Measurements from ENCODE around the gene HMGN4. TPM values are rescaled to one million over a fixed set of nuclear protein-coding genes. Genes with fewer than 3 reads are reported as not detected.
A peak's percentile ranks its signal among the peaks of the same experiment; 100 is the strongest.

Gene HMGN4
- total and polyA plus RNA-seq, 2 donors (not counting 3 experiments of a cell fraction or from before 2014, with no cell fraction given): 13.1 to 36.9 TPM

DNA sequence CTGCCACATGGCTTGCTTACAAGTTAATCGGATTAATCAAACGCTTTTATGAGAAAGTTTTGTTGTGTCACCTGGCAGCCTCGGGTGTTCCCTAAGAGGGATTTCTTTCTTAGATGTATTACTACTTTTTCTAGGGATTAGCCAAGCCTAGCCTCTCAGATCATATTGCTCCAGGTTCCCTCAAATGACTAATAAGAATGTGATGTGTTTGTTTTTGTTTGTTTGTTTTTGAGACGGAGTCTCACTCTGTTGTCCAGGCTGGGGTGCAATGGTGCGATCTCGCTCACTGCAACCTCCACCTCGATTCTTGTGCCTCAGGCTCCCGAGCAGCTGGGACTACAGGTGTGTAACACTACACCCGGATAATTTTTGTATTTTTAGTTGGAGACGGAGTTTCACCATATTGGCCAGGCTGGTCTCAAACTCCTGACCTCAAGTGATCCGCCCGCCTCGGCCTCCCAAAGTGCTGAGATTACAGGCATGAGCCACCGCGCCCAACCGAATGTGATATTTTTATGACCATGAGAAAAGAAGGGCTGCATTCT is 977 bp downstream of the HMGN4 start:
- Histone ChIP-seq H3K4me1 (ENCODE audit: control insufficient read depth, extremely low read depth, insufficient read depth, low read length) (peaks cover 21% of the 10 kb centered on the region), H3K27me3 (ENCODE audit: control insufficient read depth in 2 of 2, insufficient read depth in 2 of 2, low read length in 2 of 2) (no peaks in the 10 kb centered on the region), H3K9ac (replicated peaks; ENCODE audit: extremely low read depth, insufficient read depth, low read length) (peak overlapping the region; percentile 96), H3K4me3 (replicated peaks in 1 of 3; ENCODE audit: insufficient read depth in 1 of 3, low read depth in 1 of 3, low read length in 3 of 3) (peak overlapping the region in 2 of 3 experiments; percentile 98 to 99), H3K36me3 (ENCODE audit: control insufficient read depth in 2 of 2, extremely low read depth in 1 of 2, insufficient read depth in 2 of 2, low read length in 2 of 2) (no peaks in the 10 kb centered on the region), H3K79me2 (ENCODE audit: control insufficient read depth, insufficient read depth, low read length) (peaks cover 21% of the 10 kb centered on the region), H3K9me3 (replicated peaks; ENCODE audit: control insufficient read depth, insufficient read depth, low read length) (no peaks in the 10 kb centered on the region), H3K27ac (ENCODE audit: insufficient read depth, low read depth, low read length) (peak overlapping the region; percentile 80), H3K4me2 (ENCODE audit: insufficient read depth, low read length) (peak overlapping the region; percentile 61), H3K9me1 (replicated peaks; ENCODE audit: control insufficient read depth, extremely low read depth, insufficient read depth, low read length) (no peaks in the 10 kb centered on the region), H4K20me1 (replicated peaks; ENCODE audit: control insufficient read depth, extremely low read depth, insufficient read depth, low read length) (no peaks in the 10 kb centered on the region), H2AFZ (ENCODE audit: low read depth, low read length) (peak overlapping the region; percentile 100)
- POLR2A ChIA-PET: interaction anchor here (0.6 to 0.7 kb wide), 2 partner anchors 11 to 470 kb away, joined by 3 to 4 read pairs; no protein-coding TSS in a partner anchor
- BruUV-seq (replicated peaks): no TSS peak
- intact Hi-C loops (cut with micrococcal nuclease): no loop called here
- TF ChIP-seq GATA2 (IDR thresholded peaks at IDR 0.05; ENCODE audit: insufficient read depth, insufficient read length, low read depth, low read length) (no peak), FOS (IDR thresholded peaks at IDR 0.05; ENCODE audit: borderline replicate concordance, insufficient read depth, low read length) (no peak), JUN (IDR thresholded peaks at IDR 0.05; ENCODE audit: borderline replicate concordance, insufficient read depth, insufficient read length, low read depth) (no peak), CTCF (IDR thresholded peaks at IDR 0.05; ENCODE audit: extremely low read depth in 1 of 2, insufficient read depth in 1 of 2, low read depth in 1 of 2, low read length in 2 of 2) (no peak), POLR2AphosphoS5 (IDR thresholded peaks at IDR 0.05; ENCODE audit: insufficient read depth, low read depth, low read length) (no peak), MYC (IDR thresholded peaks at IDR 0.05; ENCODE audit: low read depth, low read length) (no peak), MAX (IDR thresholded peaks at IDR 0.05; ENCODE audit: insufficient read depth, insufficient read length) (no peak), EZH2 (IDR thresholded peaks at IDR 0.05; ENCODE audit: borderline replicate concordance, low read depth, low read length, severe bottlenecking) (no peak), POLR2A (IDR thresholded peaks at IDR 0.05; ENCODE audit: low read depth, low read length) (no peak)
- FAIRE-seq: no peak
- dilution Hi-C loops (cut with MboI; ENCODE audit: extremely low pct_ligation_motif_present, low sequenced_read_pairs): loop anchor here (25.0 kb wide), 1 partner anchor 202 kb away; no protein-coding TSS in a partner anchor
- CTCF ChIA-PET: interaction anchor here (0.7 to 3.7 kb wide), 5 partner anchors 13 to 201 kb away, joined by 3 to 42 read pairs (median 22); no protein-coding TSS in a partner anchor
- DNase-seq (ENCODE audit: low read depth, low spot score): no peak
